H1 (cell line): ENCODE measurements around the gene RNF26. TPM values are rescaled to one million over a fixed set of nuclear protein-coding genes. Genes with fewer than 3 reads are reported as not detected.

Experiments
- EZH2 ChIP-seq: fragments of 200-600 bp; sonication (generic); IDR thresholded peaks from 2 replicates; pipeline ENCODE4 v1.7.1; 2012; ENCODE audit warnings: low read depth, mild to moderate bottlenecking, moderate library complexity, low read length, inconsistent platforms; ENCODE audit not compliant: severe bottlenecking
- HDAC2 ChIP-seq, 2 experiments: fragments of 300-600 bp in 1 of 2; sonication (generic) in 1 of 2; IDR thresholded peaks; 2 replicates each; pipeline ENCODE4 v1.6.1; 2011 to 2012; ENCODE audit warnings: low read depth in 2 of 2, low read length in 2 of 2, mild to moderate bottlenecking in 2 of 2, moderate library complexity in 2 of 2, borderline replicate concordance in 1 of 2, inconsistent platforms in 1 of 2
- PHF8 ChIP-seq: fragments of 200-600 bp; sonication (generic); conservative IDR thresholded peaks from 2 replicates; pipeline ENCODE4 v1.7.1; 2012; ENCODE audit warnings: low read depth, mild to moderate bottlenecking, inconsistent platforms, low read length, moderate library complexity
- TCF12 ChIP-seq: IDR thresholded peaks from 2 replicates; pipeline ENCODE4 v1.6.1; 2011; ENCODE audit warnings: low read depth, mild to moderate bottlenecking, low read length
- polyA plus RNA-seq, 7 experiments: library from polyadenylated mRNA; depleted of rRNA in 3 of 7; stranded (reverse) in 5 of 7; unstranded in 2 of 7; fragments of >200 nt in 5 of 7; fragments of 200-250 nt in 2 of 7; gene quantifications; 1 replicate in 5 of 7; 2 replicates in 1 of 7; 4 replicates in 1 of 7; pipeline versions ENCODE4 v1.2.1 to v1.2.3, GENCODE V29; 2011 to 2013; ENCODE audit warnings: missing spikeins in 2 of 7, mixed read lengths in 2 of 7
- total RNA-seq: library from RNA; stranded (reverse); fragmentation: NEBNext Ultra II Directional; extraction: Animal tissue kit (Norgen Biotek cat#: 25700); gene quantifications from 2 replicates; pipeline ENCODE4 v1.2.1, GENCODE V29; 2021

The RNF26 gene
- total and polyA plus RNA-seq, 2 of the 8 experiments (the other 6 are each of a cell fraction or from before 2014, with no cell fraction given): 82.7 to 84.0 TPM

GRCh38 chr11:119320776-119321524 lies 13.4 kb upstream of the RNF26 start (continued):
- TF ChIP-seq TCF12 (no peak), EZH2 (no peak), PHF8 (0 out of 2 replicates have a peak, but pooled peaks have one; percentile 36), HDAC2 (IDR thresholded peaks at IDR 0.05; ENCODE audit: borderline replicate concordance in 1 of 2, low read depth in 2 of 2, low read length in 2 of 2) (0 out of 4 replicates have a peak, but pooled peaks of 1 of the 2 experiments have one; percentile 22)
